WTC11 (cell line): ENCODE results near the gene WNT2. TPM values are rescaled to one million over a fixed set of nuclear protein-coding genes. Genes with fewer than 3 reads are reported as not detected.

Experiments used
- ATAC-seq: fragments of 200-7000 bp; cut with Tn5 transposase; 2 replicates; pipeline ENCODE4 v1.10.0; 2021; ENCODE audit warnings: mild to moderate bottlenecking, moderate library complexity
- CTCF ChIA-PET: fragments of 300-600 bp; sonication (Branson Sonifier 250); formaldehyde crosslinking; loops from one replicate; lab custom pipeline; 2021; ENCODE audit warnings: antibody characterized with exemption; lab: Charles Lee
- POLR2A ChIA-PET: fragments of 350-600 bp; sonication (Branson Sonifier 250); formaldehyde crosslinking; loops from one replicate; lab custom pipeline; 2021; ENCODE audit warnings: antibody characterized with exemption; lab: Charles Lee
- DNase-seq: peaks from one replicate; pipeline ENCODE4 v3.0.0; 2021; ENCODE audit warnings: low spot score
- H3K27ac Mint-ChIP-seq: 2 replicates; pipeline ENCODE4 v1.8.0; 2021; ENCODE audit warnings: mixed read lengths
- H3K27me3 Mint-ChIP-seq: 2 replicates; pipeline ENCODE4 v1.8.0; 2021; ENCODE audit warnings: low read depth, mild to moderate bottlenecking, moderate library complexity, mixed read lengths
- H3K36me3 Mint-ChIP-seq: 2 replicates; pipeline ENCODE4 v1.8.0; 2021; ENCODE audit warnings: mixed read lengths
- H3K4me1 Mint-ChIP-seq: 2 replicates; pipeline ENCODE4 v1.8.0; 2022; ENCODE audit warnings: mixed read lengths
- H3K4me3 Mint-ChIP-seq: 2 replicates; pipeline ENCODE4 v1.8.0; 2021; ENCODE audit warnings: mild to moderate bottlenecking, moderate library complexity, mixed read lengths
- H3K9me3 Mint-ChIP-seq: 2 replicates; pipeline ENCODE4 v1.8.0; 2021; ENCODE audit warnings: mixed read lengths
- ATF2 ChIP-seq: sonication (generic); formaldehyde crosslinking; IDR thresholded peaks from 2 replicates; pipeline ENCODE4 v1.8.1; 2022; ENCODE audit warnings: low read depth, missing genetic modification reagents, borderline replicate concordance
- CREB1 ChIP-seq: sonication (generic); formaldehyde crosslinking; IDR thresholded peaks from 2 replicates; pipeline ENCODE4 v1.8.0; 2023; ENCODE audit warnings: mild to moderate bottlenecking, missing genetic modification reagents
- HMGA2 ChIP-seq: fragments of 250-450 bp; sonication (Bioruptor Pico); IDR thresholded peaks from 2 replicates; pipeline ENCODE4 v1.4.0; 2021; ENCODE audit warnings: mild to moderate bottlenecking, moderate library complexity
- PREB ChIP-seq: sonication (generic); formaldehyde crosslinking; IDR thresholded peaks from 2 replicates; pipeline ENCODE4 v1.8.1; 2022; ENCODE audit warnings: mild to moderate bottlenecking, missing genetic modification reagents, moderate library complexity, borderline replicate concordance
- PRRX2 ChIP-seq: fragments of 250-450 bp; sonication (Bioruptor Pico); IDR thresholded peaks from 2 replicates; pipeline ENCODE4 v1.8.0; 2021; ENCODE audit warnings: mild to moderate bottlenecking
- SP1 ChIP-seq: sonication (generic); formaldehyde crosslinking; conservative IDR thresholded peaks from 2 replicates; pipeline ENCODE4 v1.8.1; 2022; ENCODE audit warnings: missing genetic modification reagents
- TEAD4 ChIP-seq: sonication (generic); formaldehyde crosslinking; IDR thresholded peaks from 2 replicates; pipeline ENCODE4 v1.8.0; 2022; ENCODE audit warnings: mild to moderate bottlenecking, missing genetic modification reagents
- TP53 ChIP-seq: sonication (generic); formaldehyde crosslinking; IDR thresholded peaks from 2 replicates; pipeline ENCODE4 v1.8.1; 2023; ENCODE audit warnings: mild to moderate bottlenecking, missing genetic modification reagents
- ZBTB21 ChIP-seq: sonication (generic); formaldehyde crosslinking; IDR thresholded peaks from 2 replicates; pipeline ENCODE4 v1.8.1; 2023; ENCODE audit warnings: mild to moderate bottlenecking, missing genetic modification reagents, borderline replicate concordance
- ZNF263 ChIP-seq: sonication (generic); formaldehyde crosslinking; IDR thresholded peaks from 2 replicates; pipeline ENCODE4 v1.8.1; 2022; ENCODE audit warnings: low read depth, mild to moderate bottlenecking, moderate library complexity, missing genetic modification reagents
- ZNF317 ChIP-seq: sonication (generic); formaldehyde crosslinking; IDR thresholded peaks from 2 replicates; pipeline ENCODE4 v1.8.1; 2023; ENCODE audit warnings: low read depth, mild to moderate bottlenecking, moderate library complexity, missing genetic modification reagents, borderline replicate concordance
- ZNF396 ChIP-seq: fragments of 250-450 bp; sonication (Bioruptor Pico); IDR thresholded peaks from 2 replicates; pipeline ENCODE4 v1.8.0; 2021; ENCODE audit warnings: mild to moderate bottlenecking, moderate library complexity, borderline replicate concordance
- ZNF423 ChIP-seq: fragments of 250-450 bp; sonication (Bioruptor Pico); IDR thresholded peaks from 2 replicates; pipeline ENCODE4 v2.1.2; 2022; ENCODE audit warnings: mild to moderate bottlenecking, moderate library complexity
- total RNA-seq: library from RNA; stranded (reverse); gene quantifications from 3 replicates; pipeline ENCODE4 v1.2.3, GENCODE V29; 2021
- TF ChIP-seq, protein P1 (sequence below): sonication (generic); formaldehyde crosslinking; conservative IDR thresholded peaks from 2 replicates; pipeline ENCODE4 v1.8.1; 2023; ENCODE audit warnings: mild to moderate bottlenecking, low read depth, missing genetic modification reagents, moderate library complexity
- TF ChIP-seq, protein P2 (sequence below): sonication (generic); formaldehyde crosslinking; IDR thresholded peaks from 2 replicates; pipeline ENCODE4 v1.8.0; 2022; ENCODE audit warnings: mild to moderate bottlenecking, missing genetic modification reagents
- TF ChIP-seq, protein P3 (sequence below): sonication (generic); formaldehyde crosslinking; IDR thresholded peaks from 2 replicates; pipeline ENCODE4 v1.8.1; 2022; ENCODE audit warnings: mild to moderate bottlenecking, moderate library complexity, missing genetic modification reagents
- TF ChIP-seq, protein P4 (sequence below): fragments of 250-450 bp; sonication (Bioruptor Pico); IDR thresholded peaks from 2 replicates; pipeline ENCODE4 v1.9.0; 2021; ENCODE audit warnings: mild to moderate bottlenecking
- TF ChIP-seq, protein P5 (sequence below): sonication (generic); formaldehyde crosslinking; IDR thresholded peaks from 2 replicates; pipeline ENCODE4 v1.8.1; 2023; ENCODE audit warnings: mild to moderate bottlenecking, missing genetic modification reagents, moderate library complexity
- TF ChIP-seq, protein P6 (sequence below): fragments of 250-450 bp; sonication (Bioruptor Pico); IDR thresholded peaks from 2 replicates; pipeline ENCODE4 v1.9.0; 2021; ENCODE audit warnings: moderate library complexity, mild to moderate bottlenecking, inconsistent platforms, borderline replicate concordance

WNT2 gene
- total RNA-seq, 1 experiment from 2014 or later: not detected

GRCh38 chr7:117313582-117313981, 9.3 kb downstream of the WNT2 start (continued):
- TF ChIP-seq, protein P1, sequence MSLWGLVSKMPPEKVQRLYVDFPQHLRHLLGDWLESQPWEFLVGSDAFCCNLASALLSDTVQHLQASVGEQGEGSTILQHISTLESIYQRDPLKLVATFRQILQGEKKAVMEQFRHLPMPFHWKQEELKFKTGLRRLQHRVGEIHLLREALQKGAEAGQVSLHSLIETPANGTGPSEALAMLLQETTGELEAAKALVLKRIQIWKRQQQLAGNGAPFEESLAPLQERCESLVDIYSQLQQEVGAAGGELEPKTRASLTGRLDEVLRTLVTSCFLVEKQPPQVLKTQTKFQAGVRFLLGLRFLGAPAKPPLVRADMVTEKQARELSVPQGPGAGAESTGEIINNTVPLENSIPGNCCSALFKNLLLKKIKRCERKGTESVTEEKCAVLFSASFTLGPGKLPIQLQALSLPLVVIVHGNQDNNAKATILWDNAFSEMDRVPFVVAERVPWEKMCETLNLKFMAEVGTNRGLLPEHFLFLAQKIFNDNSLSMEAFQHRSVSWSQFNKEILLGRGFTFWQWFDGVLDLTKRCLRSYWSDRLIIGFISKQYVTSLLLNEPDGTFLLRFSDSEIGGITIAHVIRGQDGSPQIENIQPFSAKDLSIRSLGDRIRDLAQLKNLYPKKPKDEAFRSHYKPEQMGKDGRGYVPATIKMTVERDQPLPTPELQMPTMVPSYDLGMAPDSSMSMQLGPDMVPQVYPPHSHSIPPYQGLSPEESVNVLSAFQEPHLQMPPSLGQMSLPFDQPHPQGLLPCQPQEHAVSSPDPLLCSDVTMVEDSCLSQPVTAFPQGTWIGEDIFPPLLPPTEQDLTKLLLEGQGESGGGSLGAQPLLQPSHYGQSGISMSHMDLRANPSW: no peak
- TF ChIP-seq, all 79 proteins: peak for 0

- H3K36me3 Mint-ChIP-seq: no peaks in the 10 kb centered on the region
- peaks cover 14% of the 10 kb centered on the region for H3K4me1 Mint-ChIP-seq
- DNase-seq (no peak), ATAC-seq (no peak)
- H3K4me3 Mint-ChIP-seq: no peak overlapping the region
- POLR2A ChIA-PET: no interaction called here
- CTCF ChIA-PET: no interaction called here
- H3K9me3 Mint-ChIP-seq: no peaks in the 10 kb centered on the region
- peaks cover 5% of the 10 kb centered on the region for H3K27me3 Mint-ChIP-seq
- TF ChIP-seq SP1 (CRISPR knock-in tag): no peak
- no peak for TF ChIP-seq PREB (CRISPR knock-in tag)
- no peak for TF ChIP-seq TEAD4 (CRISPR knock-in tag)
- TF ChIP-seq HMGA2 (CRISPR knock-in tag): no peak
- no peak for TF ChIP-seq ATF2 (CRISPR knock-in tag)
- TF ChIP-seq TP53 (CRISPR knock-in tag): no peak
- TF ChIP-seq, protein P2, sequence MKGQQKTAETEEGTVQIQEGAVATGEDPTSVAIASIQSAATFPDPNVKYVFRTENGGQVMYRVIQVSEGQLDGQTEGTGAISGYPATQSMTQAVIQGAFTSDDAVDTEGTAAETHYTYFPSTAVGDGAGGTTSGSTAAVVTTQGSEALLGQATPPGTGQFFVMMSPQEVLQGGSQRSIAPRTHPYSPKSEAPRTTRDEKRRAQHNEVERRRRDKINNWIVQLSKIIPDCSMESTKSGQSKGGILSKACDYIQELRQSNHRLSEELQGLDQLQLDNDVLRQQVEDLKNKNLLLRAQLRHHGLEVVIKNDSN (CRISPR knock-in tag): no peak
- TF ChIP-seq, protein P3, sequence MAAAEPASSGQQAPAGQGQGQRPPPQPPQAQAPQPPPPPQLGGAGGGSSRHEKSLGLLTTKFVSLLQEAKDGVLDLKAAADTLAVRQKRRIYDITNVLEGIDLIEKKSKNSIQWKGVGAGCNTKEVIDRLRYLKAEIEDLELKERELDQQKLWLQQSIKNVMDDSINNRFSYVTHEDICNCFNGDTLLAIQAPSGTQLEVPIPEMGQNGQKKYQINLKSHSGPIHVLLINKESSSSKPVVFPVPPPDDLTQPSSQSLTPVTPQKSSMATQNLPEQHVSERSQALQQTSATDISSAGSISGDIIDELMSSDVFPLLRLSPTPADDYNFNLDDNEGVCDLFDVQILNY (CRISPR knock-in tag): no peak
- no peak for TF ChIP-seq ZNF423
- TF ChIP-seq ZNF317 (CRISPR knock-in tag): no peak
- no peak for TF ChIP-seq PRRX2 (CRISPR knock-in tag)
- TF ChIP-seq ZNF396 (CRISPR knock-in tag): no peak
- TF ChIP-seq, all 79 proteins: peak for 0
- no peak overlapping the region for H3K27ac Mint-ChIP-seq
Observed at GRCh38 chr7:117312593-117313580, 10.0 kb downstream of the WNT2 start.

- H3K4me1 Mint-ChIP-seq: peaks cover 22% of the 10 kb centered on the region
- no peaks in the 10 kb centered on the region for H3K27me3 Mint-ChIP-seq
- no peak overlapping the region for H3K27ac Mint-ChIP-seq
- 0 out of 2 replicates have a peak, but pooled peaks cover 1% of the 10 kb centered on the region for H3K9me3 Mint-ChIP-seq
- ChIA-PET CTCF (no interaction called here), POLR2A (no interaction called here)
- H3K4me3 Mint-ChIP-seq: no peak overlapping the region
- ATAC-seq: no peak
- H3K36me3 Mint-ChIP-seq: no peaks in the 10 kb centered on the region
- no peak for DNase-seq
- TF ChIP-seq, protein P4, sequence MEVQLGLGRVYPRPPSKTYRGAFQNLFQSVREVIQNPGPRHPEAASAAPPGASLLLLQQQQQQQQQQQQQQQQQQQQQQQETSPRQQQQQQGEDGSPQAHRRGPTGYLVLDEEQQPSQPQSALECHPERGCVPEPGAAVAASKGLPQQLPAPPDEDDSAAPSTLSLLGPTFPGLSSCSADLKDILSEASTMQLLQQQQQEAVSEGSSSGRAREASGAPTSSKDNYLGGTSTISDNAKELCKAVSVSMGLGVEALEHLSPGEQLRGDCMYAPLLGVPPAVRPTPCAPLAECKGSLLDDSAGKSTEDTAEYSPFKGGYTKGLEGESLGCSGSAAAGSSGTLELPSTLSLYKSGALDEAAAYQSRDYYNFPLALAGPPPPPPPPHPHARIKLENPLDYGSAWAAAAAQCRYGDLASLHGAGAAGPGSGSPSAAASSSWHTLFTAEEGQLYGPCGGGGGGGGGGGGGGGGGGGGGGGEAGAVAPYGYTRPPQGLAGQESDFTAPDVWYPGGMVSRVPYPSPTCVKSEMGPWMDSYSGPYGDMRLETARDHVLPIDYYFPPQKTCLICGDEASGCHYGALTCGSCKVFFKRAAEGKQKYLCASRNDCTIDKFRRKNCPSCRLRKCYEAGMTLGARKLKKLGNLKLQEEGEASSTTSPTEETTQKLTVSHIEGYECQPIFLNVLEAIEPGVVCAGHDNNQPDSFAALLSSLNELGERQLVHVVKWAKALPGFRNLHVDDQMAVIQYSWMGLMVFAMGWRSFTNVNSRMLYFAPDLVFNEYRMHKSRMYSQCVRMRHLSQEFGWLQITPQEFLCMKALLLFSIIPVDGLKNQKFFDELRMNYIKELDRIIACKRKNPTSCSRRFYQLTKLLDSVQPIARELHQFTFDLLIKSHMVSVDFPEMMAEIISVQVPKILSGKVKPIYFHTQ: no peak
- TF ChIP-seq, protein P5, sequence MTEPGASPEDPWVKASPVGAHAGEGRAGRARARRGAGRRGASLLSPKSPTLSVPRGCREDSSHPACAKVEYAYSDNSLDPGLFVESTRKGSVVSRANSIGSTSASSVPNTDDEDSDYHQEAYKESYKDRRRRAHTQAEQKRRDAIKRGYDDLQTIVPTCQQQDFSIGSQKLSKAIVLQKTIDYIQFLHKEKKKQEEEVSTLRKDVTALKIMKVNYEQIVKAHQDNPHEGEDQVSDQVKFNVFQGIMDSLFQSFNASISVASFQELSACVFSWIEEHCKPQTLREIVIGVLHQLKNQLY (CRISPR knock-in tag): no peak
- TF ChIP-seq CREB1 (CRISPR knock-in tag) (no peak), ZBTB21 (no peak), ZNF263 (CRISPR knock-in tag) (no peak)
- TF ChIP-seq, protein P6, sequence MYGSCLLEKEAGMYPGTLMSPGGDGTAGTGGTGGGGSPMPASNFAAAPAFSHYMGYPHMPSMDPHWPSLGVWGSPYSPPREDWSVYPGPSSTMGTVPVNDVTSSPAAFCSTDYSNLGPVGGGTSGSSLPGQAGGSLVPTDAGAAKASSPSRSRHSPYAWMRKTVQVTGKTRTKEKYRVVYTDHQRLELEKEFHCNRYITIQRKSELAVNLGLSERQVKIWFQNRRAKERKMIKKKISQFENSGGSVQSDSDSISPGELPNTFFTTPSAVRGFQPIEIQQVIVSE (CRISPR knock-in tag): no peak
- TF ChIP-seq, all 79 proteins: peak for 0
Observed at GRCh38 chr7:117308891-117309290, 14.0 kb downstream of the WNT2 start.
